Measurements from ENCODE around the gene GZF1. TPM values are rescaled to one million over a fixed set of nuclear protein-coding genes. Genes with fewer than 3 reads are reported as not detected.
A peak's percentile ranks its signal among the peaks of the same experiment; 100 is the strongest.
"Not testable (repeated sequence)": the region's sequence is repeated elsewhere in the genome, so short reads cannot be mapped to it uniquely, and the experiment has no call there.

GZF1 gene
- total RNA-seq, 1 experiment from 2014 or later: 8.1 TPM

GRCh38 chr20:23346002-23346401 is 16.0 kb upstream of the GZF1 start:
- no peak for DNase-seq (ENCODE audit: low read depth)

- DNase-seq (ENCODE audit: low read depth): no peak
These were observed 14.2 kb upstream of the GZF1 start for GRCh38 chr20:23347791-23348190.

- DNase-seq (ENCODE audit: low read depth): not testable (repeated sequence)
These were observed 13.5 kb upstream of the GZF1 start for GRCh38 chr20:23348510-23348909.

- DNase-seq (ENCODE audit: low read depth): peak; percentile 86
These were observed 12.4 kb upstream of the GZF1 start for GRCh38 chr20:23349338-23350195.

- peak; percentile 97 for DNase-seq (ENCODE audit: low read depth)
These were observed 11.6 kb upstream of the GZF1 start, which contains the start of gene NXT1 for GRCh38 chr20:23350196-23350903. TSS of gene NXT1 (plus strand) at chr20:23350791. CDS start at chr20:23354042, 3,251 bp downstream.

- DNase-seq (ENCODE audit: low read depth): peak; percentile 51
These were observed 10.8 kb upstream of the GZF1 start for GRCh38 chr20:23350904-23351838.

GRCh38 chr20:23356203-23356602 is 5.8 kb upstream of the GZF1 start:
- DNase-seq (ENCODE audit: low read depth): no peak

- peak; percentile 99 for DNase-seq (ENCODE audit: low read depth)
These were observed 4.0 kb upstream of the GZF1 start for GRCh38 chr20:23357767-23358562.

GRCh38 chr20:23358563-23358906 is 3.4 kb upstream of the GZF1 start:
- DNase-seq (ENCODE audit: low read depth): no peak

GRCh38 chr20:23358923-23359593 is 2.9 kb upstream of the GZF1 start:
- DNase-seq (ENCODE audit: low read depth): no peak

GRCh38 chr20:23360531-23360930 is 1.5 kb upstream of the GZF1 start:
- no peak for DNase-seq (ENCODE audit: low read depth)

GRCh38 chr20:23361119-23361475 is 885 bp upstream of the GZF1 start:
- DNase-seq (ENCODE audit: low read depth): no peak

- peak; percentile 29 for DNase-seq (ENCODE audit: low read depth)
These were observed 642 bp downstream of the GZF1 start for GRCh38 chr20:23362392-23363256.

- DNase-seq (ENCODE audit: low read depth): no peak
These were observed 1.3 kb downstream of the GZF1 start for GRCh38 chr20:23363257-23363649.

- no peak for DNase-seq (ENCODE audit: low read depth)
These were observed 3.6 kb downstream of the GZF1 start for GRCh38 chr20:23365390-23366165.

GRCh38 chr20:23366384-23366783 is 4.4 kb downstream of the GZF1 start:
- no peak for DNase-seq (ENCODE audit: low read depth)

- peak; percentile 22 for DNase-seq (ENCODE audit: low read depth)
These were observed 5.8 kb downstream of the GZF1 start for GRCh38 chr20:23367770-23368169.

GRCh38 chr20:23368316-23369071 is 6.5 kb downstream of the GZF1 start:
- DNase-seq (ENCODE audit: low read depth): no peak

All from Daoy (cell line).